ENCODE measurements around the gene PRR16.

The PRR16 gene

GRCh38 chr5:120518581-120518980 lies 54.5 kb downstream of the PRR16 start:
- no peak for DNase-seq

GRCh38 chr5:120527251-120527650 lies 63.2 kb downstream of the PRR16 start:
- DNase-seq, result no peak

GRCh38 chr5:120528609-120529008 lies 64.5 kb downstream of the PRR16 start:
- DNase-seq, result no peak

GRCh38 chr5:120529386-120529785 lies 65.3 kb downstream of the PRR16 start:
- no peak for DNase-seq

DNA sequence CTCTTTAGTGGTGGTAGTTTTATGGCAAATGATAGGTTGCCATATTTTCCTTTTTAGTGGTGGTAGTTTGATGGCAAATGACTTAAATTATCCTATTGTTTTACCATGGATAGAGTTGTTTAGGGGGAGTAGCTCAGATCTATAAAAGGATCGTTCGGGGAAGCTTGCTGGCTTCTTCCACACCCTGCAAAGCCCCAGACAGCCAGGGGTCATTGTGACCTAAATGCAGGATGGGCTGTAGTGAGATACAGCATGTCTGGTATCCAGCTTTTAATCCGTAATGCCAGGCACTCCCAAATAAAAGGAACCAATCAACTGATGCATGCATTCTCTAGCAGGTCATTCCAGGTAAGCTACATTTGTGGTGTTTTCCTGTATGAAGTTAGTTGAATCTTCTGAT lies 67.1 kb downstream of the PRR16 start:
- DNase-seq, result no peak

DNA sequence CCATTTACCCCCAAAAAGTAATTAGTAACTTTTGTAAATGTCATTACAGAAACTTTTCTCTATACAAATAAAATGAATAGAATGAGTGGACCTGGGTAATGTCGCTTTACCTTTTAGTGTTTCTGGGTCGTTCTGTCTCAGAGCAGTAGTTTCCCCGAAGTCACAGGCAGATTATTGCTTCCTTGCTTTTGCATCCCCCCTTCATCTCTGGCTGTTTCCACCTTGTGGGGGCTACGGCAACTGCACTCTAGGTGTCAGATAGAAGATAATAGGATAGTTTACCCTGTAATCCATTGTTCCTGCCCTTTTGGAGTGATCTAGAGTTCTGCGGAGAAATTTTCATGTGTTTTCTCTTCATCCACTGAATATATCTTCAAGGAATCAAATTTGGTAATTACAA lies 68.7 kb downstream of the PRR16 start:
- DNase-seq, result no peak

- DNase-seq, result no peak
Measured at GRCh38 chr5:120533581-120533980, 69.5 kb downstream of the PRR16 start.

GRCh38 chr5:120535900-120536299 lies 71.8 kb downstream of the PRR16 start:
- DNase-seq, result no peak

- DNase-seq, result no peak
Measured at GRCh38 chr5:120538149-120538548, 74.0 kb downstream of the PRR16 start.

- DNase-seq, result no peak
Measured at GRCh38 chr5:120538644-120539043, 74.5 kb downstream of the PRR16 start.

DNA sequence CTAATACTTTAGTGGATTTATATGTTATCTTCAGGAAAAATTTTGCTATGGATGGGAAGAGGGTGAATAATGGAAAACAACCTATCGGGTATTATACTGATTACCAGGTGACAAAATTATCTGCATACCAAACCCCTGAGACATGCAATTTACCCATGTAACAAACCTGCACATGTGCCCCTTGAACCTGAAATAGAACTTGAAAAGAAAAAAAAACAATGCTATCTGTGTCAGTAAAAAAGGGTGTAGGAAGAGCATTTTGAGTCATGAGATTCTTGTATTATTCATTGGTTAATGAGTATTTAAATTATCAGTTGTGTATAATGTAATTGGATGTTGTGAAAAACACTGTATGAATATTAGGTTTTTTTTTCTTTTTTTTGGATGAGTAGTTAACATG lies 75.4 kb downstream of the PRR16 start:
- DNase-seq, result no peak

- DNase-seq, result no peak
Measured at GRCh38 chr5:120540097-120540496, 76.0 kb downstream of the PRR16 start.

GRCh38 chr5:120544043-120544442 lies 79.9 kb downstream of the PRR16 start:
- DNase-seq, result no peak

GRCh38 chr5:120545007-120545406 lies 80.9 kb downstream of the PRR16 start:
- no peak for DNase-seq

- no peak for DNase-seq
Measured at GRCh38 chr5:120545951-120546350, 81.9 kb downstream of the PRR16 start.

DNA sequence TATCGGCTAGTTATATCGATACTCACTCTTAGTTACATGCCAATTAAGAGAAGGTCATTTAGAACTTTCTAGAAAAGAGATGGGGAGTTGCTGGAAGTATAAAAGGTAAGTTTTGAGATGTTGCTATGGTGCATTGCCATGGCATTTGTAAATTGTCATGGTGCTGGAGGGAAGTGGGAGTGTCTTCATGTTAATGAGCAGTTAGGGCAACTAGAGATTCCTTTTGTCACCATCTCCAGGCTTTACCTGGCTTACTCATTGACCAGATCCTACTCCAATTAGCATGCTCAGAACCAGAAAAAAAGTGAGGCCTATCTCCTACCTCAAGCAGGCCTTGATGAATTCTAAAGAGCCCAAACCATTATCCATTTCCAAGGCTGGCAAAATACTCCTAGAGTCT lies 82.8 kb downstream of the PRR16 start:
- DNase-seq, result no peak

DNA sequence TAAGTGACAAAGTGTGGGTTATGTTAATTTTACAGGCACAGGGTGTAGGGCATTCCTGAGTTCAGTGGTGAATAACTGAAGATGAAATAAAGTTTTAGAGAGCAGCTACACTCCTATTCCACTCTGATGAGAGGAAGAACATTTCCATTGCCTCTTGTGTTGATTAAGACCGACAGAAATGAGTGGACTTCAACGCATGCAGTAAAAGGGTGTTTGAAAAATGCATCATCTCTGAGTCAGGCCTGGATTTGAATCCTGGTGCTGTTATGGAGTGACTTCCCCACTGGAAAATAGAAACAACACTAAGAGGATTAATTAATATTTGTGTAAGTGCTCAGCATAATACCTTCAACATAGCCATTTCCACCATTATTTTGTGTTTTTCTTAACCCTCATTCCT lies 86.3 kb downstream of the PRR16 start:
- no peak for DNase-seq

- no peak for DNase-seq
Measured at GRCh38 chr5:120552638-120553037, 88.5 kb downstream of the PRR16 start.

- no peak for DNase-seq
Measured at GRCh38 chr5:120555345-120555744, 91.2 kb downstream of the PRR16 start.

DNA sequence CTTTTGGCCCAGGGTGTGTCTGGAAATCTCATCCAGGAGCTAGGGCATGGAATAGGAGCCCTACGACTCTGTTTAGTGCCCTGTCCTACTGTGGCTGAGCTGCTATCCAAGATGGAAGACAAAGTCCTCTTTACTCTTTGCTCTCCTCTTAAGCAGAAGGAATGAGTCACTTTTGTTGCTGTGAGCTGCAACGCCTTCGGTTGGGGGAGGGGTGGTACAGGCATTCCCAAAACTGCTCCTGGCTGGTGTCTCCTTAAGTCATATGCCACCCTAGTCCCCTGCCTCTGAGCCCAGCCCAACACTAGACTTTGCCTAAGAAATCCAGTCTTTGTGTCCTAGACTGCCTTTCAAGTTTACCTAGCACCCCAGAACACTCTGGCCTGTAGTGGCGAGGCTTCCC lies 99.9 kb downstream of the PRR16 start:
- no peak for DNase-seq

DNA sequence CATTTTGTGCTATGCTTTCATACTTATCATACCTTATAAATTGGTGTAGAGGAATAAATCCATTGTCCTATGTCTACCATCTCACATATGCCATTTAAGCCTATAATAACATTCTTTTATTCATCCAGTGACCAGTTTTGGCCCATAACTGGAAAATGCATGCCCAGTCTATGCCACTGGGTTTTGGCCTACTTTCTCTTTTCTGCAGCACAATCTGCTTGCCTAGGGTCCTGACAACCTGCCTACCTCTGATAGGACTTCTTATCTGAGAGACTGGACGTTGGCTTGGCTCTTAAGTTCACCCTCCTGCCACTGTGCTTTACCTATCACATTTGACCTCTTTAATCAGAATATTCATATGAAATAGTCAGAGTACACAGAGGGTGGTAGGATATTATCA lies 103.0 kb downstream of the PRR16 start:
- no peak for DNase-seq

- DNase-seq, result no peak
Measured at GRCh38 chr5:120567921-120568320, 103.8 kb downstream of the PRR16 start.

- DNase-seq, result no peak
Measured at GRCh38 chr5:120568711-120569110, 104.6 kb downstream of the PRR16 start.

DNA sequence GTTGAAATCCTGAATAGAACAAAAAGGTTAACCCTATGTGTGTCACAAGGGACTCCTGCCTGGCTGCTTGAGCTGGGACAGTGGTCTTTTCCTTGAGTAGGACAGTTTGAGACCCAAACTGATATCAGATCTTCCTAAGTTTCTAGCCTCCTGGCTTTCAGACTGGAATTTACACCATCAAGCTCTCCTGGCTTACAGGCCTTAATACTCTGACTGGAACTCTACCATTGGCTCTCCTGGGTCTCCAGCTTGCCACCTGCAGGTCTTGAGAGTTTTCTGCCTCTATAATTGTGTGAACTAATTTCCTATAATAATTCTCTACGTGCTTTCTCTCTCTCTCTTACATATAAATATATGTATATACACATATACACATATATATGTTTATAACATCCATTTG lies 112.5 kb downstream of the PRR16 start:
- DNase-seq, result no peak

- DNase-seq, result no peak
Measured at GRCh38 chr5:120582635-120583034, 118.5 kb downstream of the PRR16 start.

GRCh38 chr5:120586646-120587045 lies 122.5 kb downstream of the PRR16 start:
- DNase-seq, result no peak
